HG03558 (cell line): ENCODE measurements around the gene PPP1R1A.

ENCODE experiments used
- ATAC-seq: cut with Tn5 transposase; IDR thresholded peaks from one replicate; pipeline ENCODE4 v1.9.1; 2021; ENCODE audit warnings: moderate number of reproducible peaks; ENCODE audit not compliant: unreplicated experiment; ENCODE audit errors: extremely low read depth

PPP1R1A gene

DNA sequence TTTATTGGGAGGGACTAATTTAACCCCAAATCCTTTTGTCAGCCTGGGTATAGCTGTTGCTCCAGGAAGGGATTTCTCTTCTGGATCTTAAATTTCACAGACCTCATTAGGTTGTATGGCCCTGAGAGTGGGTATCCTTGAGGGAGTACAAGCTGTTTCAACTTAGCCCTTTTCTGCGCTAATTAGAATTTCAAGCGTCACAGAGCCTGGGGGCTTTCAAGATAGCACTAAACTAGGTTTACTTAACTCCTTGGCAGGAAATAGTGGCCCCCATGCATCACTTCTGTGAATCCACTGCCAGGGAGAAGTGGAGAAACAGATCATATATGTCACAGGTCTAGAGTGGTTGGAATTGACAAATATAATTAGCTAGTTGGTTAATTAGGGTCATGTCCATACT lies 44.9 kb downstream of the PPP1R1A start:
- ATAC-seq = no peak

- no peak for ATAC-seq
These were observed 46.6 kb downstream of the PPP1R1A start for GRCh38 chr12:54541751-54542290.

- no peak for ATAC-seq
These were observed 50.2 kb downstream of the PPP1R1A start for GRCh38 chr12:54538136-54538700.

DNA sequence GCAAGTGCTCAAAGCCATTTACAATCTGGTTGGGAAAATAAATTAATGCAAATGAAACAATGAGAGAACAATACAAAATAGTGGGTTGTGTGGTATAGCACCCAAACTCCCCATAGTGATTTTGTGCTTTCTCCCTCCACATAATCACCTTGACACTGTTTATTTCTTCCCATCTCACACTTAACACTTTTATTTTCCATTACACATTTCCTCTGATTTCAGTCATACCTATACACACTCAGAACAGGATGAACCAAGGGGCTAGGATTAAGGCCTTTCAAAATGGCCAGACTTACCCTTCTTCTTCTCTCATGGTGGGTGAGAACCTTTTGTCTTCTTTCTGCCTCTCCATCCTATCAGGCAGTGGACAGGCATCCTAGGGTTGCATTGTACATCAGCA lies 53.0 kb downstream of the PPP1R1A start:
- no peak for ATAC-seq

- ATAC-seq = no peak
These were observed 58.9 kb downstream of the PPP1R1A start for GRCh38 chr12:54529581-54529980.
